ENCODE results near the gene GPATCH4.

Gene GPATCH4

DNA sequence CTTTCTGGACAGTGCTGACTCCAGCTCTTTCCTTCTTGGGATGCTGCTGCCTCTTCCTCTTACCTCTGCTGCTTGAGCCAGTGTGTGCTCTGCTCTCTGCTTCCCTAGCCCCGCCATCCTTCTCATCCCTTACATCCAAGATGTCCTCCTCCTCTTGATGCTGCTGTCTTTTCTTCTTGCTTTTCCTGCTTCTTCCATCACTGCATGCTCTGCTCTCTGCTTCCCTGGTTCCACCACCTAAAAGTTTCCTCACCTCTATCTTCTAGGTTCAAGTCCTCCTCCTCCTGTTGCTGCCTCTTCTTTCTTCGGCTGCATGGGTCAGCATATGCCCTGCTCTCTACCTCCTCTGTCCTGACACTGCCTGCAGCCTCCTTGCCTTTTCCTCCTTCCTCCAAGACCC, 6.3 kb downstream of the GPATCH4 start:
- TF ChIP-seq, protein P1, sequence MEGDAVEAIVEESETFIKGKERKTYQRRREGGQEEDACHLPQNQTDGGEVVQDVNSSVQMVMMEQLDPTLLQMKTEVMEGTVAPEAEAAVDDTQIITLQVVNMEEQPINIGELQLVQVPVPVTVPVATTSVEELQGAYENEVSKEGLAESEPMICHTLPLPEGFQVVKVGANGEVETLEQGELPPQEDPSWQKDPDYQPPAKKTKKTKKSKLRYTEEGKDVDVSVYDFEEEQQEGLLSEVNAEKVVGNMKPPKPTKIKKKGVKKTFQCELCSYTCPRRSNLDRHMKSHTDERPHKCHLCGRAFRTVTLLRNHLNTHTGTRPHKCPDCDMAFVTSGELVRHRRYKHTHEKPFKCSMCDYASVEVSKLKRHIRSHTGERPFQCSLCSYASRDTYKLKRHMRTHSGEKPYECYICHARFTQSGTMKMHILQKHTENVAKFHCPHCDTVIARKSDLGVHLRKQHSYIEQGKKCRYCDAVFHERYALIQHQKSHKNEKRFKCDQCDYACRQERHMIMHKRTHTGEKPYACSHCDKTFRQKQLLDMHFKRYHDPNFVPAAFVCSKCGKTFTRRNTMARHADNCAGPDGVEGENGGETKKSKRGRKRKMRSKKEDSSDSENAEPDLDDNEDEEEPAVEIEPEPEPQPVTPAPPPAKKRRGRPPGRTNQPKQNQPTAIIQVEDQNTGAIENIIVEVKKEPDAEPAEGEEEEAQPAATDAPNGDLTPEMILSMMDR (IDR thresholded peaks at IDR 0.05; ENCODE audit: insufficient read depth, missing control alignments) = no peak
- FAIRE-seq = no peak

DNA sequence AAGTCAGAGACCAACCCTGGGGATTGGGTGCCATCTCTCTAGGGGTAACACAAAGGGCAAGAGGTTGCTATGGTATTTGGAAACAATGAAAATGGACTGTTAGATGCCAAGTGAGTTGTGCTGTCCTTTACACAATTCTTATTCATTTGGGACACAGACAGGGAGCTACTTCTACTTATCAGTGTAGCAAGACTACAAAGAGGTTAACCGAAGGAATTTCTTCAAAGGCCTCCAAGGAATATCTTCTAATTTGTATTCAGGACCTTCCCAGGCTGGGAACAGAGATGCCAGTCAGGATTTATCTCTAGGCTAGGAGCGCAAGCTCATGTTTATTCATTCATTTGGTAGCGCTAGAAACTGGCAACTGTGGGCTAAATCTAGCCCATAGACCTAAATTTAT, 7.1 kb downstream of the GPATCH4 start:
- DNase-seq (ENCODE audit: insufficient read length, low spot score) = no peak
- FAIRE-seq = no peak
- TF ChIP-seq, protein P1 (IDR thresholded peaks at IDR 0.05; ENCODE audit: insufficient read depth, missing control alignments) = no peak

More for the DNA sequence above, 6.3 kb downstream of the GPATCH4 start:
- no peak for DNase-seq (ENCODE audit: insufficient read length, low spot score)

DNA sequence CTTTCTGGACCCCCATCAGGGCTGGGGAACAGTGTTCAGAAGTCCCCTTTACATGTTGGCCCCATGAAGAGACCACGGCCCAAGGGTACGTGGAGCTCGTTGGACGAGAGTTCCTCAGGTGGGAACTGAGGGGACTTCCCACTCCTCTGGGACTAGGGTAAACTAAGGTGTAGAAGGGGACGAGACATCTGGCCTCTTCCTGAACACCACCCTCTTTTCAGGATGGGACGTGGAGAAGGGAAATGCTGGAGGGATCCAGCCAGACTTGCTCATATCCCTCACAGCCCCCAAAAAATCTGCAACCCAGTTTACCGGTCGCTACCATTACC, 7.7 kb downstream of the GPATCH4 start:
- no peak for FAIRE-seq
- no peak for DNase-seq (ENCODE audit: insufficient read length, low spot score)
- TF ChIP-seq, protein P1 (IDR thresholded peaks at IDR 0.05; ENCODE audit: insufficient read depth, missing control alignments) = no peak

DNA sequence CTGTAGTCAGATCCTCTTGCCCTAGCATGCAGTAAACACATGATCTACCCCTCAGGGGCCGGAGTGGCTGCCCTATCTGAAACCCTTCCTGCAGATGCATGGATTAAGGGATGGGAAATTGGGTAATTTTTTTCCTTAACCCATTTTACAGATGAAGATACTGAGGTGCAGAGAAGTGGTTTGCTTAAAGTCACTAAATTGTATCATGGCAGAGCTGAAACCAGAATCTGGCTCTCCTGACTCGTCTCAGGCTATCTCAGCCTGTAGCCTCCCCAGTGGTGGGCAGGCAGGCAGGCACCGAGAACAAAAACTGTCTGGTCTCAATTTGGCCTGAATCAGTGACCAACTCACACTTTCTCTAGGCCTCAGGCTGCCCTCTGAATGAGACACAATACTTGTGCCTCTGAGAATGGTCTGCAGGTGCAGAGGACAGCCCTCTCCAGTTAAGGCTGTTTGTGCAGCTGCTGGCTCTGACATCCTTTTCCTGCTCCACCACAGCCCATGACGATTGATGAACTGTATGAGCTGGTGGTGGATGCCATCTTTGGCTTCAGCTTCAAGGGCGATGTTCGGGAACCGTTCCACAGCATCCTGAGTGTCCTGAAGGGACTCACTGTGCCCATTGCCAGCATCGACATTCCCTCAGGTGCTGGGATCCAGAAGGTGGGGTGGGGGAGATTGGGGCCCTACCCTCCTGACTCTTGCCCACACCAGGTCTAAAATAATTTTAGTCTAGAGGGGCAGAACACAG, 8.2 kb downstream of the GPATCH4 start:
- FAIRE-seq (no peak), DNase-seq (ENCODE audit: insufficient read length, low spot score) (no peak)
- TF ChIP-seq, protein P1 (IDR thresholded peaks at IDR 0.05; ENCODE audit: insufficient read depth, missing control alignments) = no peak

DNA sequence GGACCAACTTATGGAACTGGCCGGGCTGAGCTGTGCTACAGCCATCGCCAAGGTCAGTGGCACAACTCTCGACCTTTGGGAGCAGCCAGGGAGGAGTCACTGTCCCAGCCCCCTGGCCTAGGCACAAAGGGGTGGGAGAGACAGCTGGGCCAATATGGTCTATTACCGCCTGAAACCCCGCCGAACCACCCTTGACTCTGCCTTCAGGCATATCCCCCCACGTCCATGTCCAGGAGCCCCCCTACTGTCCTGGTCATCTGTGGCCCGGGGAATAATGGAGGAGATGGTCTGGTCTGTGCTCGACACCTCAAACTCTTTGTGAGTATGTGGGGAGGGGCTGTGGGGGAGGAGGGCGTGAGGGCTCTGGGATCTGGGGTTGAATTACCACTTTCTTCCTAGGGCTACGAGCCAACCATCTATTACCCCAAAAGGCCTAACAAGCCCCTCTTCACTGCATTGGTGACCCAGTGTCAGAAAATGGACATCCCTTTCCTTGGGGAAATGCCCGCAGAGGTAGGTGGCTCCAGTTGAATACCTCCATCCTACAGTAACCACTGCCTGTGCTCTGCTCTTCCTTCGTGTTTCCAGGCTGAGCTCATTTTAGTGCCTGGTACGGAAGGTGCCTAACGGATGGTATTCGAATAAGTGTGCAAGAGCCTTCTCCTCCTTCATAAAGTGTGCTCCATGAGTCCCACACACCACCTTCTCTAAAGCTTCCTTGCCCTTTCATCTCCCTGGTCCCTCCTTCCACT, 8.9 kb downstream of the GPATCH4 start:
- TF ChIP-seq, protein P1 (IDR thresholded peaks at IDR 0.05; ENCODE audit: insufficient read depth, missing control alignments) = no peak
- DNase-seq (ENCODE audit: insufficient read length, low spot score) (no peak), FAIRE-seq (no peak)

DNA sequence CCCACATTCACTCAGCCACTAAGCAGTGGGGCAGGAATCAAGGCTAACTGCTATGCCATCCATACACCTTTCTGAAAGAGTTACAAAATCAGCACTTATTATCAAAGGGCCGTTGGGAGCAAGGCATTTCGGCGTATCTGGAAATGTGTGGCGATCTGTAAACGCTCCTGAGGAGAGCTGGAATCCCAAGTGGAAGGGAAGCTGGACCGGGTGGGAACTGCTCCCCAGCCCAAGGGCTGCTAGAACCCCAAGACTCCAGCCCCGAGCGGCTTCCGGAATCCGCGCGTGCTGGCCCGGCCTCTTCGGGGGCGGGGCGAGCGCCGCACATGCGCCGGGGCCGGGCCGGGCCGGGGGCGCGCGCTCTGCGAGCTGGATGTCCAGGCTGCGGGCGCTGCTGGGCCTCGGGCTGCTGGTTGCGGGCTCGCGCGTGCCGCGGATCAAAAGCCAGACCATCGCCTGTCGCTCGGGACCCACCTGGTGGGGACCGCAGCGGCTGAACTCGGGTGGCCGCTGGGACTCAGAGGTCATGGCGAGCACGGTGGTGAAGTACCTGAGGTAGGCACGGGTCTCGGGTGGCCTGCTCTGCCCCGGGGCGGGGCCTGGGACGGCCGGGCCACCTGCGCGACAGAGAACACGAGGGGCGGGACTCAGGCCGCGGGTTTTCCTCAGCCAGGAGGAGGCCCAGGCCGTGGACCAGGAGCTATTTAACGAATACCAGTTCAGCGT, 9.7 kb downstream of the GPATCH4 start, which contains the start of gene NAXE:
Gene NAXE, plus strand, starts transcription at position 345 of the 726 bp plus-strand sequence. Its CDS starts 29 bp downstream, at position 374.
- TF ChIP-seq, protein P1 (IDR thresholded peaks at IDR 0.05; ENCODE audit: insufficient read depth, missing control alignments) = no peak
- peak; percentile 89 for DNase-seq (ENCODE audit: insufficient read length, low spot score)
- FAIRE-seq = no peak
